ENCODE data around the gene RNF13.

The RNF13 gene

DNA sequence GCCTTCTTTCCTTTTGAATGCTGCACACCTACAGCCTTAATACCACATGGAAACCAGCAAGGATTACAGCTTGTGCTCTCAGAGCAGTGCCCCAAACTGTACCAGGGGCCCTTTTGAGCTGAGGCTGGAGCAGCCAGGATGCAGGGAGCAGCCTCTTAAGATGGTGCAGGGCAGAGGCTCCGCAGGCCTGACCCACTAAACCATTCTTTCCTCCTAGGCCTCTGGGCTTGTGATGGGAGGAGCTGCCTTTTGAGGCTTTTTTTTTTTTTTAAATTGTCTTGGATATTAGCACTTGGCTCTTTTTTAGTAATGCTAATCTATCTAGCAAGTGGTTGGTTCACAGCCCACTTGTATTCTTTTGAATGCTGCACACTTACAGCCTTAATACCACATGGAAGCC is 120.0 kb downstream of the RNF13 start:
- TF ChIP-seq TAF1 (IDR thresholded peaks at IDR 0.05; ENCODE audit: low read depth) (no peak), RAD21 (IDR thresholded peaks at IDR 0.05; ENCODE audit: low read depth) (no peak), EP300 (IDR thresholded peaks at IDR 0.05; ENCODE audit: borderline replicate concordance) (no peak), YY1 (IDR thresholded peaks at IDR 0.05; ENCODE audit: low read depth) (no peak), CEBPB (IDR thresholded peaks at IDR 0.05) (no peak), FOXM1 (IDR thresholded peaks at IDR 0.05; ENCODE audit: borderline replicate concordance, low read depth) (no peak), ZBTB7A (IDR thresholded peaks at IDR 0.05; ENCODE audit: low read depth) (no peak), TEAD4 (IDR thresholded peaks at IDR 0.05) (no peak), NFIC (IDR thresholded peaks at IDR 0.05) (no peak), CREB1 (IDR thresholded peaks at IDR 0.05; ENCODE audit: low read depth) (no peak), TCF12 (IDR thresholded peaks at IDR 0.05; ENCODE audit: low read depth) (no peak)
- TF ChIP-seq, protein P1, sequence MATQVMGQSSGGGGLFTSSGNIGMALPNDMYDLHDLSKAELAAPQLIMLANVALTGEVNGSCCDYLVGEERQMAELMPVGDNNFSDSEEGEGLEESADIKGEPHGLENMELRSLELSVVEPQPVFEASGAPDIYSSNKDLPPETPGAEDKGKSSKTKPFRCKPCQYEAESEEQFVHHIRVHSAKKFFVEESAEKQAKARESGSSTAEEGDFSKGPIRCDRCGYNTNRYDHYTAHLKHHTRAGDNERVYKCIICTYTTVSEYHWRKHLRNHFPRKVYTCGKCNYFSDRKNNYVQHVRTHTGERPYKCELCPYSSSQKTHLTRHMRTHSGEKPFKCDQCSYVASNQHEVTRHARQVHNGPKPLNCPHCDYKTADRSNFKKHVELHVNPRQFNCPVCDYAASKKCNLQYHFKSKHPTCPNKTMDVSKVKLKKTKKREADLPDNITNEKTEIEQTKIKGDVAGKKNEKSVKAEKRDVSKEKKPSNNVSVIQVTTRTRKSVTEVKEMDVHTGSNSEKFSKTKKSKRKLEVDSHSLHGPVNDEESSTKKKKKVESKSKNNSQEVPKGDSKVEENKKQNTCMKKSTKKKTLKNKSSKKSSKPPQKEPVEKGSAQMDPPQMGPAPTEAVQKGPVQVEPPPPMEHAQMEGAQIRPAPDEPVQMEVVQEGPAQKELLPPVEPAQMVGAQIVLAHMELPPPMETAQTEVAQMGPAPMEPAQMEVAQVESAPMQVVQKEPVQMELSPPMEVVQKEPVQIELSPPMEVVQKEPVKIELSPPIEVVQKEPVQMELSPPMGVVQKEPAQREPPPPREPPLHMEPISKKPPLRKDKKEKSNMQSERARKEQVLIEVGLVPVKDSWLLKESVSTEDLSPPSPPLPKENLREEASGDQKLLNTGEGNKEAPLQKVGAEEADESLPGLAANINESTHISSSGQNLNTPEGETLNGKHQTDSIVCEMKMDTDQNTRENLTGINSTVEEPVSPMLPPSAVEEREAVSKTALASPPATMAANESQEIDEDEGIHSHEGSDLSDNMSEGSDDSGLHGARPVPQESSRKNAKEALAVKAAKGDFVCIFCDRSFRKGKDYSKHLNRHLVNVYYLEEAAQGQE (IDR thresholded peaks at IDR 0.05; ENCODE audit: low read depth) = no peak
- TF ChIP-seq, protein P2, sequence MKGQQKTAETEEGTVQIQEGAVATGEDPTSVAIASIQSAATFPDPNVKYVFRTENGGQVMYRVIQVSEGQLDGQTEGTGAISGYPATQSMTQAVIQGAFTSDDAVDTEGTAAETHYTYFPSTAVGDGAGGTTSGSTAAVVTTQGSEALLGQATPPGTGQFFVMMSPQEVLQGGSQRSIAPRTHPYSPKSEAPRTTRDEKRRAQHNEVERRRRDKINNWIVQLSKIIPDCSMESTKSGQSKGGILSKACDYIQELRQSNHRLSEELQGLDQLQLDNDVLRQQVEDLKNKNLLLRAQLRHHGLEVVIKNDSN (IDR thresholded peaks at IDR 0.05) = no peak

DNA sequence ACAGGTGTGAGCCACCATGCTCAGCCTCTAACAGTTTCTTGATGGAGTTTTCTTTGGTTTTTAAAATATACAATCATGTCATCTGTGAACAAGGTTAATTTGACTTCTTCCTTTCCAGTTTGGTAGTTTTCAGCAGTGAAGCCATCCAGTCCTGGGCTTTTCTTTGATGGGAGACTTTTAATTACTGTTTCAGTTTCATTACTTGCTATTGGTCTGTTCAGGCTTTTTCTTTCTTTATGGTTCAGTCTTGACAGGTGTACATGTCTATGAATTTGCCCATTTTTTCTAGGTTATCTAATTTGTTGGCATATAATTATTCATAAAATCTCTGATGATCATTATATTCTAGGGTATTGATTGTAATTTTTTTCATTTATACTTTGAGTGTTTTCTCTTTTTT is 120.8 kb downstream of the RNF13 start:
- TF ChIP-seq, protein P1 (IDR thresholded peaks at IDR 0.05; ENCODE audit: low read depth) = no peak
- TF ChIP-seq TCF12 (IDR thresholded peaks at IDR 0.05; ENCODE audit: low read depth) (no peak), YY1 (IDR thresholded peaks at IDR 0.05; ENCODE audit: low read depth) (no peak), TAF1 (IDR thresholded peaks at IDR 0.05; ENCODE audit: low read depth) (no peak), FOXM1 (IDR thresholded peaks at IDR 0.05; ENCODE audit: borderline replicate concordance, low read depth) (no peak), EP300 (IDR thresholded peaks at IDR 0.05; ENCODE audit: borderline replicate concordance) (no peak), RAD21 (IDR thresholded peaks at IDR 0.05; ENCODE audit: low read depth) (no peak), CREB1 (IDR thresholded peaks at IDR 0.05; ENCODE audit: low read depth) (no peak), TEAD4 (IDR thresholded peaks at IDR 0.05) (no peak)
- TF ChIP-seq, protein P3, sequence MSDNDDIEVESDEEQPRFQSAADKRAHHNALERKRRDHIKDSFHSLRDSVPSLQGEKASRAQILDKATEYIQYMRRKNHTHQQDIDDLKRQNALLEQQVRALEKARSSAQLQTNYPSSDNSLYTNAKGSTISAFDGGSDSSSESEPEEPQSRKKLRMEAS (IDR thresholded peaks at IDR 0.05) = no peak

DNA sequence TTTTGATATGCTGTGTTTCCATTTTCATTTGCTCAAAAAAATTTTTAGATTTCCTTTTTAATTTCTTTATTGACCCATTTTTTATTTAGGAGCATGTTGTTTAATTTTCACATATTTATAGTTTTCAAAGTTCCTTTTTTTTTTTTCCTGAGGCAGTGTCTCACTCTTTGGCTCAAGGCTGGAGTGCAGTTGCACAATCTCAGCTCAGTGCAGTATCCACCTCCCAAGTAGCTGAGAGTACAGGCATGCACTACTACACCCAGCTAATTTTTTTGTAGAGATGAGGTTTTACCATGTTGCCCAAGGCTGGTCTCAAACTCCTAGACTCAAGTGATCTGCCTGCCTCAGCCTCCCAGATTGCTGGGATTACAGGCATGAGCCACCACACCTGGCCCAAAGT is 121.5 kb downstream of the RNF13 start:
- no peak for TF ChIP-seq FOXM1 (IDR thresholded peaks at IDR 0.05; ENCODE audit: borderline replicate concordance, low read depth)
- no peak for TF ChIP-seq TAF1 (IDR thresholded peaks at IDR 0.05; ENCODE audit: low read depth)
- TF ChIP-seq TCF12 (IDR thresholded peaks at IDR 0.05; ENCODE audit: low read depth) = no peak
- no peak for TF ChIP-seq TEAD4 (IDR thresholded peaks at IDR 0.05)
- TF ChIP-seq EP300 (IDR thresholded peaks at IDR 0.05; ENCODE audit: borderline replicate concordance) = no peak
- TF ChIP-seq EGR1 (IDR thresholded peaks at IDR 0.05) = no peak
- TF ChIP-seq, protein P2 (IDR thresholded peaks at IDR 0.05) = no peak
- TF ChIP-seq ZBTB7A (IDR thresholded peaks at IDR 0.05; ENCODE audit: low read depth) = no peak

DNA sequence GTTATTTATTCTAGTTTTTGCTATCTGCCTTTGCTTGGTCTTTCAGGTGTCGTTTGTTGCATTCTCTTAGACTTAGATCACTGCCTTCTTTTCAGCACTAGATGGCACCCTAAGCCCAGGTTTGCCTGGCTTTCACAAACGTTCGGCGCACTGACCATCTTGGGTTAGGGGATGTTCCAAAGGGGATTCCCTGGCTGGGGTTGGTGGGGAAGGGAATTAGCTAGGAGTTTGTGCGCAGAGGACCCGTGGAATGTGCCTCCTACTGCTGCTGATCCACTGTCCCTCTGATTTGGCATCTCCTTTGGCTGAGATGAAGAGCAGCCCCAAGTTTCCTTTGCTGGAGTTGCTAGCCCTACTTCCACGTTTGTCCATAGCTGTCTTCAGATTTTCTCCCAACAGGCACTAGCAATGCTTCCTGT is 123.8 kb downstream of the RNF13 start:
- TF ChIP-seq CEBPB (IDR thresholded peaks at IDR 0.05) (no peak), RAD21 (IDR thresholded peaks at IDR 0.05; ENCODE audit: low read depth) (peak; percentile 89)

DNA sequence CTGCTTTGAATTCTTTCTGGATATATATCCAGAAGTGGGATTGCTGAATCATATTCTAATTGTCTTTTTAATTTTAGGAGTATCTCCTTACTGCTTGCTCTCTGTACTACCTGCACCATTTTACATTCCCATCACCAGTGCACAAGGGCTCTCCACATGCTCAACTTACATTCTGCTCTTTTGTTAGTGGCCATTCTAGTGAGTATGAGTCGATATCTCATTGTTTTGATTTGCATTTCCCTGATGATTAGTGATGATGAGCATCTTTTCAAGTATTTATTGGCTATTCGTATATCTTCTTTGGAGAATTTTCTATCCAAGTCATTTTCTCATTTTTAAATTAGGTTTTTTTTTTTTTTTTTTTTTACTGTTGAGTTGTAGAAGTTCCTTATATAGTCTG is 128.2 kb downstream of the RNF13 start:
- TF ChIP-seq FOXM1 (IDR thresholded peaks at IDR 0.05; ENCODE audit: borderline replicate concordance, low read depth) (no peak), ZBTB7A (IDR thresholded peaks at IDR 0.05; ENCODE audit: low read depth) (no peak), TEAD4 (IDR thresholded peaks at IDR 0.05) (no peak), CREB1 (IDR thresholded peaks at IDR 0.05; ENCODE audit: low read depth) (no peak), TAF1 (IDR thresholded peaks at IDR 0.05; ENCODE audit: low read depth) (no peak), EGR1 (IDR thresholded peaks at IDR 0.05) (no peak), YY1 (IDR thresholded peaks at IDR 0.05; ENCODE audit: low read depth) (no peak), RAD21 (IDR thresholded peaks at IDR 0.05; ENCODE audit: low read depth) (no peak), TCF12 (IDR thresholded peaks at IDR 0.05; ENCODE audit: low read depth) (no peak), NFIC (IDR thresholded peaks at IDR 0.05) (no peak), CEBPB (IDR thresholded peaks at IDR 0.05) (no peak)
- TF ChIP-seq, protein P2 (IDR thresholded peaks at IDR 0.05) = no peak
- TF ChIP-seq, protein P1 (IDR thresholded peaks at IDR 0.05; ENCODE audit: low read depth) = no peak
